HG03558 (cell line): Measurements from ENCODE around the gene ITPR2.
"Not testable (repeated sequence)": the region's sequence is repeated elsewhere in the genome, so short reads cannot be mapped to it uniquely, and the experiment has no call there.

Source experiments
- ATAC-seq: cut with Tn5 transposase; IDR thresholded peaks from one replicate; pipeline ENCODE4 v1.9.1; 2021; ENCODE audit warnings: moderate number of reproducible peaks; ENCODE audit not compliant: unreplicated experiment; ENCODE audit errors: extremely low read depth

Gene ITPR2

DNA sequence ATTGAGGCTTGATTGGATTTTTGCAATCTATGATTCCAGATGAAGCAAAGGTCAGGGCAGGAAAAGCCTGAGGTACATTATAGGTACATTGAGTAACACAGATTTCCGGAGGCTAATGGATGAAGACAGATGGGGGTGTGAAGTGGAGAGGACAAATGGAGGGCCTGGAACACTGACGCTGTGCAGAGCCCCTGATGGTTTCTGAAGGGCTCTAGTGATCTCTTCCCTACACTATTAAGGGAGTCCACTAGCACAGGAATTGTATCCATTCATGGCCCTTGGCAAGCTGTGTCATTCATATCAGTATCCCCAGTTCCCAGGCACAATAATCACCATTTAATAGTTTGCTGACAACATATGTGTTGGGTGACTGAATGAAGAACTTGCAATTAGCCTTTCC, 284.8 kb downstream of the ITPR2 start:
- no peak for ATAC-seq

DNA sequence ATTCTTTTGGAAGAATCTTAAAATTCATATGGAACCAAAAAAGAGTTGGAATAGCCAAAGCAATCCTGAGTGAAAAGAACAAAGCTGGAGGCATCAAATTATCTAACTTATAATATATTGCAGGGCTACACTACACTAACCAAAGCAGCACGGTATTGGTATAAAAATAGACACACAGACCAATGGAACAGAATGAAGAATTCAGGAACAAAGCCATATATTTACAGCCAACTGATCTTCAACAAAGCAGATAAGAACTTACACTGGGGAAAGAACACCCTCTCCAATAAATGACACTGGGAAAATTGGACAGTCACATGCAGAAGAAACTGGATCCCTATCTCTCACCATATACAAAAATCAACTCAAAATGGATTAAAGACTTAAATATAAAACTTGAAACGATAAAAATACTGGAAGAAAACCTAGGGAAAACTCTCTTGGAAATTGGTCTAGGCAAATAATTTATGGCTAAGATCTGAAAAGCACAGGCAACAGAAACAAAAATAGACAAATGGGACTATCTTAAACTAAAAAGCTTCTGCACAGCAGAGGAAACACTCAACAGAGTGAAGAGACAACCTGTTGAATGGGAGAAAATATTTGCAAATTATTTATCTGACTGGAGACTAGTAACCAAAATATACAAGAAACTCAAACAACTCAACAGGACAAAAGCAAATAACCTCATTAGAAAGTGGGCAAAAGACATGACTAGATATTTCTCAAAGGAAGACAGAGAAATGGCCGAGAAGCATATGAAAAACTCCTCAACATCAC, 286.3 kb downstream of the ITPR2 start:
- no peak for ATAC-seq

DNA sequence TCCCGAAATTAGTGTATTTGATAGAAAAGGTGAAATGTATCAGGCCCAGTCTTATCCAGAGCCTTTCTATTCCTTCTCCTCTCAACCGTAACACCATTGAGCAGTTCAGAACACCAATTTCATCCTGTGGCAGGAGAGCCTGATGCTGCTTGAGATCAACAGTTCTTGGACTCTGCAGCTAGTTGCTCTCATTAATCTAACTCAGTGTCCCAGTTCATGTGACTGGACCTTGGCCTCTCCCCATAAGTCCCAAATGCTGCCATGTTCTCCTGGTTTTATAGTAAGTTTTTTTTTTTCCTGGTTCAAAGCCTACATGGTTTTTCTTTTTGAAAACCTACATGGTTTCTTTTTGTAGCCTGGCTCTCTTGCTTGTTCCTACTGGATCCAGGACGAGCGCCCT, 293.9 kb downstream of the ITPR2 start:
- ATAC-seq: no peak

DNA sequence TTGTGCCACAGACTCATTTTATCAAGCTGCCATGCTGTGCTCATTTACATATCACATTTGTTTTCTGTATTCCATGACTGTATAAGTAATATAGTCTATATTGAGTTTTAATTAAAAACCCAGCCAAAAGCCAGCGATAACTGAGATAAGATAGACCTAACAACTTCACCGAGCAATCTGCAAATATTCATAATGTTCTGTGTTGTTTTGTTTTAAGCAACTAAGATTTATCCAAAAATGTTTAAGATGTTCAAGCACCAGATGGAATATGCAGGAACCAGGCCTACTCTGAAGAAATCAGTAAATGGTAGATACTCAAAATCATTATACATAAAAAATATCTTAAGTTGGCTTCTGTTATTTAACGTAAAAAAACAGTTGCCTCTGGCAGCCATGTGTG, 295.3 kb downstream of the ITPR2 start:
- no peak for ATAC-seq

DNA sequence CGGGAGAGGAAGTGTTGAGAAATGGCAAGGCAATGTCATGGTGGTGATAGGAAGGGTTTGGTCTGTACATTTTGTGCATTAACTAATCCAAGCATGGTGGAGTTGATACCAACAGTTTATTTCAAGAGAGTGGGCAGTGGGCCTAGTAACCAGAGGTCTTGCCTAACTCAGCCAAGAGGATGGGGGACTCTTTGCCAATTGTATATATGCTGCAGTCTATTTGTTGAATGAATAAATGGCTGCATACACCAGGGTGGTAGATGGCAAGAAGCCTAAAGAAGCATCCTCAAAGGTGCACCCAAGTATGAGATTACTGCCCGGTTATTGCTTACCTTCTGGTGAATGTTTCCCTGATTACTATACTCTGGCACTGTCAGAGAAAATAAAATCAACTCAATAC, 295.9 kb downstream of the ITPR2 start:
- ATAC-seq: no peak

DNA sequence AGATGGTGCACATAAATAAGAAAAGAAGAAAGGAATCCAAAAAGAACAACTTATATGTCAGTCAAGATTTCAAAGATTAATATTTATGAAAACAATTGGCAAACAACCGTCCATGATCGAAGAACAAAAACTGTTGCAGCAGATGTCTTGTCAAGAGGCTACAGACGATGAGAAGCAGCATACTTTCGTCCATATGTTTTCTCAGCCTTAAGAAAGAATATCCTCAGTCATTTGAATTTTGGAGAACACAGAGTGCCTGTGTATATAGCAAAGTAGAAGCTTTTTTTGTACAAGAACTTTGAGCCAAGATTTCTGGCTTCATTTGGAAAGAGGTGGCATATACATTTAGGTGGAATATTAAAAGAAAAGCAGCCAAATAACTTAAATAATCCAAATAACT, 297.2 kb downstream of the ITPR2 start:
- no peak for ATAC-seq

DNA sequence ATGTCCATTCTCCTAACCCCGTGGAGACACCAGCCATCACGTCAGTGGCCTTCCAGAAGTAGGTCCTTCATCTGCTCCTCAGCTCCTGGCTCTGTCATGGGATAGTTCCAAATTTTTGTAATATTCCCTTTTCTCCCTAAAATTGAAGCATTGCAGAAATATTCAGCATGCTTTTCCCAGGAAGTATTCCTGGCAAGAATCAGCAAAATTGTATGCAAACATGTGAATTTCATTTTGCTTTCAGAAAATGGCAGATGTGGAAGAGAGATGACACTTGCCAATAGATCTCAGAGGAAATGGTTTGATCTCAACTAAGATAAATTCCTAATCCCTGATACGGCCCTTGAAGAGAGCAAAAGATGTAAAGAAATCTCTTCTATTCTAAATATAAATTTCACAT, 298.9 kb downstream of the ITPR2 start:
- ATAC-seq: no peak

DNA sequence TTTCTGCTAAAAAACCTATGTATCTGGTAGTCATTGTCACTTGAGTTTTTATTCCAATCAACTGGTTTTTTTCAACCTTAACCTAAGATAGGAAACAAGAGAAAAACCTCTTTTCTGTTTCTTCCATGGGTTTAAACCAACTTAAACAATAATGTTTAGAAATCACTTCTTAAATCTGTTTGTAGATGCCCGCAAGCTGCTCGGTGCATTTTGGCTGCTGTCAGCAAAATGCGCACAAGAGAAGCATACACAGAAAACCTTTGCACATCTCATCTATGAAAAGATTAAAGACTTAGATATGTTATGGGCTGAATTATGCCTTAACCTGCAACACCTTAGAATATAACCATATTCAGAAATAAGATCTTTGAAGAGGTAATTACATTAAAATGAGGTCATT, 299.8 kb downstream of the ITPR2 start:
- no peak for ATAC-seq

DNA sequence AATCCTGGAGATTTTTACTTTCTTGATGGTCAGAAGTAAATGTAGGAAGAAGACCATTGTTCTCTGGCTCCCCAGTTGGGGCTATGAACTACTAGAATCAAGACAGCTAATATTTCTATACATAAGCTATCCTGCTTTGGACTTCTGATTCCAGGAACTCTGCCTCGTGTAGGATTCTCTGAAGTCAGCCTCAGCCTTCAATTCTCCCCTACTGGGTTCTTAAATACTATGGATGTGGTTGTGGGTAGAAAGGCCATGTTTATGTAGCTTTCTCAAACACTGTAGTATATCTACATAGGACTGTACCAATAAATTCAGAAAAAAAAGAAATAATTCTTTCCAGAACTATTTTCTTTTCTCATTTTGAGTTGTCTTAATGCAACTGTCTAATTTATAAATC, 302.5 kb downstream of the ITPR2 start:
- ATAC-seq: no peak

DNA sequence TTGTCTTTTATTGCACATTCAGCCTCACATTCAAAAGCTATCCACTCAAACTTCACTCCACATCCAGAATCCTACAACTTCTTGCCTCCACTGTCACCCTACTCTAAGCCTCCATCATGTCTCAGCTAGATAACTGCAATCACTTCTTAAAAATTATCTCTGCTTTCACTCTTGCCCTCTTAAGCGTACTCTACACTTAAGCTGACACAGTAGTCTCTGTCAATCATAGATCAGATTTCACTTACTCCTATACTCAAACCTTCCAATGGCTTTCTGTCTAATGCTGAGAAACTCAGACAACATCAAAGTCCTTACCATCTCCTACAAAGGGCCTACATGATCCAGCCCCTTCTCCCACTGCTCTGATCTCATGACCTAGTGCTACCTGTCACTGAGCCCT, 304.1 kb downstream of the ITPR2 start:
- no peak for ATAC-seq

DNA sequence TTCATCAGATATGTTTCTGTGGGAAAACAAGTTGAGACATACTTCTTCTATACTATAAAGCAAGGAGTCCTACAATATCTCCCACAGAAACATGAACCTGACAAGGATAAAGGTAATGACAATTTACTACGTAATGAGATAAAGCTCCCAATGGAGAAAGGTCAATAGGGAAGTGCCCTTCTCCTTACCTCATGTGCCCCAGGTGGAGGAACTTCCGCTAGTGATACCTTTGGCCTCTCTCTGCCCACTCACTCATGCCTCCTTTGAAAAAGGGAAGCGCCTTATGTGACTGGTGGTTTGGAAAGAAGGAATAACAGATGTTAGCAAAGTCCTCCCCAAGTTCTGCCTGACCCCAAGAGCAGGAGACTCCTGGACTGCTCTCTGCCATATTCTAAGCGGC, 305.3 kb downstream of the ITPR2 start:
- ATAC-seq: no peak

DNA sequence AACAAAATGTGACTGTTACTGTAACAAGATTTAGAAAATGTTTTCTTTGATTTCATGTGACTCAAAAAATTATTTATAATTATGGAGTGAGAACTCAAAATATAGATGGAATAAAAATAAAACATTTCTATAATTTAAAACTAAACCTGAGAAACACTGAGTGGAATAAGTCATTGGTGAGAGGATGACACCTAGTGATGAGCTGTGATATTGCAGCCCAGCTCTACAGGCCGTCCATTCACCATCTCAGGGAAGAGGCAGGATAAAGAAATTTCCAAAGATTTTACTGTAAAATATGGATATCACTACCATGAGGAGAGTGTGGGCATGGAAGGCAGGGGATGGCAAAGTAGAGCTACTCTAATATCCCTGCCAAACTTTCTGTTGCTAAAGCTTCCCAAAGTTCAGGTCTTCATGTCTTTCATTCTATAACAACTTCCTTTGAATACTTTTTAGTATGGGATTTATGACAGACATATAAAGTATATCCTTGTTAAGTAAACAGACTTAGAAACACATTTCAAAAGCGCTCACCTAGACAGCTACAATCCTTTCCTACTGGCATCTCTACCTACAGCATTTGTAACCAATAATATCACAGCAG, 308.0 kb downstream of the ITPR2 start:
- no peak for ATAC-seq

DNA sequence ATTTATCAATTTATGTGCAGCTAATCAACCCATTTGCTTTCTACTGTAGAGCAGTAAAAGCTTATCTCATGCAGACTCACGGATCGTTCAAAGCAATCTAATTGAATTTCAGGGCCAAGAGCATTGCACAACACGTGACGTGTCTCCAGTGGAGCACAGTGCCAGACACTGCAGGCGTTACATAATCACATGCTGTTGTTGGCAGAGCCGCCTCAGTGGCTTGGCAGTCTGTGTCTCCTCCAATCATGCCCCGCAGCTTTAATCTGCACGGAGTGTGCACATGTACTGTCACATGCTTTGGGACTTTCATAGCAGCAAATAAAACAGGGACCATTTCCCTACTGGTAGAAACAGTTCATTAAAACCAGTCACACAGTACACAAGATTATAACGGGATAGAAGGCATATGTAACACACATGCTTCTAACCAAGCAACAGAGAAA, 309.3 kb downstream of the ITPR2 start:
- ATAC-seq: no peak

DNA sequence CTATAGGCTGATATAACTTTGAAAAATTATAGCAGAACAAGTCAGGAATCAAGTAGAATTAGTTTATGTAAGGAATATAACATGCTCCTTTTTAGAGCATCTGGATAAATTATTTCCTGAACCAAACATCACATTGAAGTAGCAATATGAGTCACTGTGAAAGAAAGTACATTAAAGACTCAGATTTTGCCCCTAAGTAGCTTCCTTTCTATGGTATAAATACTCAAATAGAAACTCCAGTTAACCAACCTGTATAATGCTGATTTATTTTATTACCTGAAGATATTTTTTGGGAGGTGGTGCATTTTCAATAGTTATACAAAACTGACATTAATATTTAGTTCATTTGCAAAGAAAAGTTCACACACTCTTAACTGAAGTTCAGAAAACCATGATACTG, 312.1 kb downstream of the ITPR2 start:
- ATAC-seq: no peak

DNA sequence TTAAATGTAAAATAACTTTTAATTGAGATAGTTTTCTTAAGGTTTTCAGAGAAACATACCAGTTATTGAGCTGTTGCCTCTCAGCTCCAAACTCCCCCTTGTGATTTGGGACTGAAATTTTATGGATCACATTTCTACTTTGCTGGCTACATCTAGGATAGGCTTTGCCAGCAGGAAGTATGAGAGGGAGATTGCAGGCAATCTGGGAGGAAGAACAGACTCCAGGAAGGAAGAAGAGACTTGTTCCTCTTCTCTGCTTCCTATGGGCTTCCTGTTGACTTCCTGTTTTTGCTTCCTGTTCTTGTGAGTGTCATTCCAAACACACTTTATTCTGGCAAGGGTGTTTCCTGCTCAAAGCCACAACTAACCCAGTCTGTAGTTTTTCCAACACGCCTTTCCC, 312.9 kb downstream of the ITPR2 start:
- ATAC-seq: no peak

DNA sequence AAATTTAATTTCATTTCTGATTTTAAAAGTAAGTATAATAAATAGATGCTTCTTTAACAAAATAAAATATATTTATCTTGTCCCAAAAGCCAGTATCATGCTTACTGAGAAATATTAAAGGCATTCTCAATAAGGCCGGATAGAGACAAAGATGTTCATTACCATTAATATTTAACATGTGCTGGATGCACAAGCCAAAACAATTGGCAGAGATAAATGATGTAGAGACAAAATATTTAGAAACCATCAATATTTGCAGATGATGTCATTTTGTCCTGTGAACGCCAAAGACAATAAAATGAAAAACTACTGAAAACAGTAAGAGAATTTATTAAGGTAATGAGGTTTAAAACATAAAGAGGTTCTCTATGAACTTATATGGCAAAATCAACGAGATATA, 313.5 kb downstream of the ITPR2 start:
- ATAC-seq: no peak

DNA sequence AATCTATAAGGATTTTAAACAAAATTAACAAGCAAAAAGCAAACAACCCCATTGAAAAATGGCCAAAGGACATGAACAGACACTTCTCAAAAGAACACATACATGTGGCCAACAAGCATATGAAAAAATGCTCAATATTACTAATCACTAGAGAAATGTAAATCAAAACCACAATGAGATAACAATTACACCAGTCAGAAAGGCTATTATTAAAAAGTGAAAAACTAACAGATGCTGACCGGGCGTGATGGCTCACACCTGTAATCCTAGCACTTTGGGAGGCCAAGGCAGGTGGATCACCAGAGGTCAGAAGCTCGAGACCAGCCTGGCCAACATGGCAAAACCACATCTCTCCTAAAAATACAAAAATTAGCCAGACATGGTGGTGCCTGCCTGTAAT, 315.7 kb downstream of the ITPR2 start:
- not testable (repeated sequence) for ATAC-seq

DNA sequence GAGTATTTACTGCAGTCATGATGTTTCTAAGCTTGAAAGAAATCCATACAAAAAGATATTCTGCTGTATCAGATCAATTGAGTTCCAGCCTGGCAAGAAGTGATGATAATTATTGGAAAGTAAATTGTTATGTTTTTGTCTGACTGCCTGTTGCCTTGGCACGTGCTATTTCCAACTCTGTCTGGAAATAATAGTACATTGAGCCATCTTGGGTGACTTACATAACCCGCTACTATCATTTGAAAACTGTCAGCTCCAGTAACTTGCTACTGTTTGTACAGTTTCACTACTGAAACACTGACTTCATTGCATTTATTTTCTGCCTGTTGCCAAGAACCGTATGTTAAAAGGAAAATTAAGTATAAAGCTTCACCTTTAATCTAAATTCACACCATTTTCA, 318.6 kb downstream of the ITPR2 start:
- ATAC-seq: no peak

DNA sequence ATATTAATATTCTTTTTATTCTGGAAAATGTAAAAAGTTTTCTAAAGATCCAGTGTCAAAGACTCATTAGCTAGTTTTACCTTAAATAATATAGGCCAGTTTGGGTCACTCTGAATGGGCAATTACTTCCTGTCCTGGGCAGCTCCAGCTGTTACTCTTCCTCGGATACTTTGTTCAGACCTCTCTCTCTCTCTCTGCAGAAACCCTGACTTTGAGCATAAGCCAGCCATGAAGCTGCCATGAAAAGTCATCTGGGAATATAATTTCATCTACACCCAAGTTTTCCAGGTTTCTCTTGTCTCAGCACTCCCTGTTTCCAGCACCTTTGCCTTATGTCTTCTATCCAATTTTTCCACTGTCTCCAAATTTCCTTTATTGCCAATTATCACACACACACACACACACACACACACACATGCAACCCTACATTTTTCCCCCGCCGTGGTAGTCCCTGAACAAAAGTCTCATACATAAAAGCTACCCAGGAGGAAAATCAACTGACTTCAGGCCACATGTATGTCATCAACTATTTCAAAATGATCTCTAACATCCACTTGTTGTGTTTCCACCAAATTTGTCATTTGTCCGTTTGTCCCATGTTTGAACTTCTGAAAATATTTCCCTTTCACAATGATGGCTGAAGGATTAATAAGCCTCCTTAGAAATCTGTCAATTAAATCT, 319.5 kb downstream of the ITPR2 start:
- ATAC-seq: no peak

DNA sequence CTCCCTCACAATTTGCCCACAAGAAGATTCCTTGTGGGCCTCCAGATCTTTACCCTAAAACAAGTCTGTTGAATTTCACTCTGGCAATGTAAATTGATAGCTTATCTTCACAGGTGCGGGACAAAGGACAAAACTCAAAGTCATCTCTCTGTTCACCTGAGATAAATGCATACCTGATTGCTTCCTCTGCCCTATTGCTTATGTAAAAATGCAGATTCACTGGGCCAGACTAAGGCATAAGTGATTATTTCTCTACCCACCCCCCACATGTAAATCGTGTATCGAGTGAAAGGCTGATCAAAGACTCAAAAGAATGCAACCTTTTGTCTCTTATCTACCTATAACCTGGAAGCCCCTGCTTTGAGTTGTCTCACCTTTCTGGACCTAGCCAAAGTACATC, 320.8 kb downstream of the ITPR2 start:
- no peak for ATAC-seq

DNA sequence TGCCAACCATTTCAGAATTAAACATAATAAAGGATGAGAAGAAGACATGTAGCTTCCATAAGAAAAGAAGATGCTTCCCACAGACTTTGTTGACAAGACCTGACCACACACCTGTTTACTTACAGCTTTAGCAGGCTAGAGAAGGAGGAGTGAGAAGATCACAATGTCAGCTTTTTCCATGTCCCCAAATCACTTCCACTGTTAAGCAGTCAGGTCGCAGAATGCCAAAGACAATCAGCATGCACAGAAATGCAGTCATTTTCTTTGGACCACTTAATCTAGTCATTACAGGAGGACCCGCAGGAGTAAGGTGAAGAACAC, 322.7 kb downstream of the ITPR2 start:
- no peak for ATAC-seq

DNA sequence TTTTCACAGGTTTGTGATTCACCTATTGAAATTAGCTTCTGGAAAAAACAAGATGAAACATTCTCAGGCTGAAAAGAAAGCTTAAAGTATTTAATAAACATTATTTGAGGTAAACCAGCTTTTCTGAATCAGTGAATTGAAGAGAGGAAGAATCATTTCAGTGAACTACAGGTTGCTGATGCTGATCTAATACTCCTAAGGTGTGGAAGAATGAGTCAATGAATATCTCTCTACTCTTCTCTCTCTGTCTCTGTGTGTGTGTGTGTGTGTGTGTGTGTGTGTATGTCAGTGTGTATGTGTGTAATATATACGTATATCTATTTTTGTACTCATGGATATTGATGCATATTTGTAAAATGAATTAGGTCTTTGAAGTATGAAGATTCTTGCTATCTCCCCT, 325.4 kb downstream of the ITPR2 start:
- ATAC-seq: no peak
